Spleen (tissue), 11 donors: Measurements from ENCODE around the gene DUSP2. TPM values are rescaled to one million over a fixed set of nuclear protein-coding genes. Genes with fewer than 3 reads are reported as not detected.
"Not testable (repeated sequence)": the region's sequence is repeated elsewhere in the genome, so short reads cannot be mapped to it uniquely, and the experiment has no call there.

Experiments
- DNase-seq: peaks from one replicate; pipeline ENCODE4 v3.0.0-alpha.2; 2020
- H3K27ac ChIP-seq, 8 donors: fragments of 200-600 bp; sonication (generic) in 7 of 8; 1 replicate in 4 of 8; 2 replicates in 4 of 8; pipeline versions ENCODE4 v1.5.0 to v1.8.0; 2016 to 2021; ENCODE audit warnings: inconsistent platforms in 4 of 8, mild to moderate bottlenecking in 4 of 8, moderate library complexity in 1 of 8
- H3K27me3 ChIP-seq, 7 donors: fragments of 200-600 bp; sonication (generic) in 6 of 7; replicated peaks in 1 of 7; 1 replicate in 4 of 7; 2 replicates in 3 of 7; pipeline versions ENCODE4 v1.5.0 to v1.8.0; 2016 to 2021; ENCODE audit warnings: inconsistent platforms in 3 of 7, mild to moderate bottlenecking in 1 of 7
- H3K36me3 ChIP-seq, 6 donors: fragments of 200-600 bp; sonication (generic) in 5 of 6; 1 replicate in 4 of 6; 2 replicates in 2 of 6; pipeline versions ENCODE4 v1.5.0 to v1.8.0; 2016 to 2021; ENCODE audit warnings: inconsistent platforms in 2 of 6
- H3K4me1 ChIP-seq, 6 donors: fragments of 200-600 bp; sonication (generic) in 5 of 6; 1 replicate in 3 of 6; 2 replicates in 3 of 6; pipeline versions ENCODE4 v1.5.0 to v1.8.0; 2016 to 2021; ENCODE audit warnings: inconsistent platforms in 3 of 6
- H3K4me3 ChIP-seq, 8 donors: fragments of 200-600 bp; sonication (generic) in 7 of 8; 1 replicate in 4 of 8; 2 replicates in 4 of 8; pipeline versions ENCODE4 v1.5.0 to v1.8.0; 2016 to 2021; ENCODE audit warnings: inconsistent platforms in 4 of 8, mild to moderate bottlenecking in 4 of 8, moderate library complexity in 2 of 8
- H3K9me3 ChIP-seq, 8 donors: fragments of 200-600 bp; sonication (generic) in 7 of 8; 1 replicate in 4 of 8; 2 replicates in 4 of 8; pipeline versions ENCODE4 v1.5.0 to v1.8.0; 2016 to 2021; ENCODE audit warnings: inconsistent platforms in 4 of 8
- CTCF ChIP-seq, 11 experiments: fragments of 200-600 bp in 7 of 11; fragments of 450-650 bp in 4 of 11; sonication (generic) in 4 of 11; IDR thresholded peaks in 8 of 11; conservative IDR thresholded peaks in 3 of 11; 1 replicate in 7 of 11; 2 replicates in 4 of 11; pipeline versions ENCODE4 v1.4.0 to v1.8.0; 2016 to 2021; ENCODE audit warnings: antibody characterized with exemption in 11 of 11, inconsistent platforms in 4 of 11, mild to moderate bottlenecking in 1 of 11
- POLR2A ChIP-seq, 3 donors: fragments of 450-650 bp; IDR thresholded peaks; one replicate each; pipeline ENCODE4 v1.5.1; 2017; ENCODE audit warnings: antibody characterized with exemption in 3 of 3, mild to moderate bottlenecking in 1 of 3
- POLR2AphosphoS5 ChIP-seq, 3 donors: sonication (generic); formaldehyde crosslinking; IDR thresholded peaks; one replicate each; pipeline ENCODE4 v1.5.1; 2017; ENCODE audit warnings: antibody characterized with exemption in 3 of 3
- WGBS, 5 donors: extraction: QIAGEN DNeasy Blood & Tissue Kit in 3 of 5; methylation state at CpG; one replicate each; pipeline versions ENCODE4 v1.1.5 to v1.1.7; 2013 to 2018; 5-methylcytosine and 5-hydroxymethylcytosine counted together
- intact Hi-C: fragments of 100-400 bp; cut with DNase I; formaldehyde crosslinking; loops from one replicate; pipeline ENCODE4 v1.15.0; 2023; ENCODE audit warnings: low total_unique reads
- polyA plus RNA-seq, 3 donors: library from polyadenylated mRNA; stranded (reverse); fragments of 200-250 nt; gene quantifications; one replicate each; pipeline ENCODE4 v1.2.1, GENCODE V29; 2013
- total RNA-seq, 7 donors: library from RNA; depleted of rRNA in 3 of 7; stranded (reverse); fragments of >200 nt in 3 of 7; fragmentation: NEBNext Ultra II Directional in 4 of 7; extraction: Animal tissue kit (Norgen Biotek cat#: 25700) in 4 of 7; gene quantifications; one replicate each; pipeline versions ENCODE4 v1.1.0 to v1.2.1, GENCODE V29; 2016 to 2021
- donor health status: healthy with polysubstance abuse.
- donor health status: DM: no; HTN: no; CAD: no; lungs with moderate emphysema.
- donor health status: DM: no; HTN: no; CAD: no.
- donor health status: Bipolar disorder and iron deficiency.
- donor health status: healthy.
- donor health status: DM: no; HTN: no; CAD: no.
- donor health status: DM: yes; HTN: yes; CAD: no.

Gene DUSP2
- total and polyA plus RNA-seq, 10 donors: 24.2 to 88.0 (median 46.3) TPM

DNA sequence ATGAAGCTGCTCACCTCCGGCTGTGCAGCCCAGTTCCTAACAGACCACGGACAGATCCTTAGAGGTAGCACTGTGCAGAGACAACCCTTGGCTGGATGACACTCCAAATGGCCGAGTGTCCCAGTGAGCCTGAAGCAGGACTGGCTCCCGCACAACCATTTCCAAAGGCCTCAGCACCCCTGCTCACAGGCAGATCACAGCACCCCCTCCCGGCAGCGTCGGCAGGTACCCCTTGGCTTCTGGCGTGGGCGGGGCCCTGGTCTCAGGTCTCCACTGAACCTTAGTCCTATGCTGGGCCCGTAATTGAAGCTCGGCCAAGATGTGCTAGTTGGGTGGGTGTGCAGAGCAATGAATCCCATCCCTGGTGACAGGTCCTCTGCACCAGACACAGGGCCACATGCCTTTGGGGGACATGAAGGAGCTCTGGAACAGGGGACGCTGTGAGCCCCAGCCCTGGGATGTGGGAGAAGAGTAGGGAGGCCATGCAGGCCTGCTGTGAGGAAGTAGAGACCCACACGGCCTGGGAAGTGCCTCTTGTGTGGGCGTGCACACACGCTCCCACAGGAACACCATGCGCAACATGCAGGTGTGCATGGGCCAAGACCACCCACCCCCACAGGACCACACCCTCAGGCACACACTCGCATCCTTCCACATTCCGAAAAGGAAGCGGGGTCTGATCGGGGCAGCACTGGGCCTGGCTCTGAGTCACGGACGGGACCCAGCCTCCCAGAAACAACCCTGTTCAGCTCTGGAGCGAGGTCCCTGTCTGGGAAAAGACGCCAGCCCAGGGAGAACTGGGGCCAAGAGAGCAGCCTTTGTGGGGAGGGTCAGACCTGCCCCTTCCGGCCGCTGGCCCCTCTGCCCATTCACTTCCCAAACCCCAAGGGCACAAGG lies 2.8 kb downstream of the DUSP2 start:
- intact Hi-C loops: no loop called here
- Histone ChIP-seq H3K9me3 (no peaks in the 10 kb centered on the region), H3K36me3 (peaks cover 0 to 33% (median 0%) of the 10 kb centered on the region in 6 donors), H3K27ac (peak overlapping the region in 7 of 8 donors; percentile 4 to 95 (median 91)), H3K27me3 (no peaks in the 10 kb centered on the region), H3K4me1 (peaks cover 18 to 86% (median 58%) of the 10 kb centered on the region in 6 donors), H3K4me3 (peak overlapping the region in 6 of 8 donors; percentile 58 to 91 (median 69))
- peak; percentile 84 for DNase-seq
- WGBS, 5 donors: 65 to 82% (median 76%) methylated on average over 15 to 26 of the region's 26 CpGs
- no peak for TF ChIP-seq POLR2A (IDR thresholded peaks at IDR 0.05)
- TF ChIP-seq CTCF (IDR thresholded peaks at IDR 0.05 in 8 of 11, conservative IDR thresholded peaks at IDR 0.05 in 3 of 11): peak in 6 of 11 experiments; percentile 17 to 46 (median 34)
- TF ChIP-seq POLR2AphosphoS5 (IDR thresholded peaks at IDR 0.05): peak; percentile 61 to 77 (median 76)

GRCh38 chr2:96141624-96141967 lies 3.6 kb downstream of the DUSP2 start:
- H3K27me3 ChIP-seq, H3K9me3 ChIP-seq, intact Hi-C loops: not testable (repeated sequence)
- H3K27ac ChIP-seq: peak overlapping the region in 2 of 8 donors; percentile 92 to 95
- H3K36me3 ChIP-seq: peaks cover 0 to 33% (median 0%) of the 10 kb centered on the region in 6 donors
- peaks cover 10 to 78% (median 50%) of the 10 kb centered on the region in 6 donors for H3K4me1 ChIP-seq
- WGBS, 5 donors: 87 to 97% (median 94%) methylated on average over 5 of the region's 5 CpGs
- TF ChIP-seq POLR2A (IDR thresholded peaks at IDR 0.05) (peak in 1 of 3 donors; percentile 7), POLR2AphosphoS5 (IDR thresholded peaks at IDR 0.05) (peak in 1 of 3 donors; percentile 2)
- peak overlapping the region in 3 of 8 donors; percentile 67 to 91 (median 73) for H3K4me3 ChIP-seq
- peak; percentile 35 for DNase-seq

DNA sequence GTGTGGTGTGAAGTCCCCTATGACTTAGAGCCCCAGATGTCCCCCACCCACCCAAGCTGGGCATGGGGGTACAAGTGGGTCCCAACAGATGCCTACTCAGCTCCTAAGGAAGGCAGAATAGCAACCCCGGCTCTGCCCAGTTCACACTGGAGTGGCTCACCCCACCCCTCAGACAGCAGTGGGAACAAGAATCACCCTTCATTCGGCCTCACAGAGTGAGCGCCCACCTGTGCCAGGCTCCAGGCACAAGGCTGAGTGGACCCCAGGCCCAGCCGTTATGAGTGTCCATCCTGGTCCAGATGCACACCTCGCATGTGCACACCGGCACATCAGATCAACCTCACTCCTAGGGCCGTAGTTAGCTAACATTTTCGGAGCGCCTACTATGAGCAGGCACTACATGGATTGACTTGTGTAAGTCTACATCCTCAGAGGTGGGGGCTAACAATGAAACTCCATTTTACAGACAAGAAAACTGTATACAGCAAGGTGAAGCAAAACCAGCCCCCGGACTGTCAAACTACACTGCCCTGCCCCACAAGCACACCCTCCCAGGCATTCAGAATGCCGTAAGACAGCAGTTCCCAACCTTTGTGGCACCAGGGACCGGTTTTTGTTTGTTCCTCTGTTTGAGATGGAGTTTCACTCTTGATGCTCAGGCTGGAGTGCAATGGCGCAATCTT lies 4.2 kb downstream of the DUSP2 start:
- Histone ChIP-seq H3K9me3 (no peaks in the 10 kb centered on the region), H3K27ac (no peak overlapping the region), H3K36me3 (peaks cover 0 to 33% (median 0%) of the 10 kb centered on the region in 6 donors), H3K4me3 (peak overlapping the region in 1 of 8 donors; percentile 91), H3K4me1 (peaks cover 5 to 73% (median 45%) of the 10 kb centered on the region in 6 donors), H3K27me3 (no peaks in the 10 kb centered on the region)
- peak; percentile 70 for DNase-seq
- TF ChIP-seq POLR2AphosphoS5 (IDR thresholded peaks at IDR 0.05) (peak; percentile 57 to 79 (median 60)), CTCF (IDR thresholded peaks at IDR 0.05 in 8 of 11, conservative IDR thresholded peaks at IDR 0.05 in 3 of 11) (no peak)
- WGBS, 5 donors: 88 to 95% (median 89%) methylated on average over 12 to 13 of the region's 13 CpGs
- intact Hi-C loops: no loop called here

GRCh38 chr2:96139181-96139758 lies 6.0 kb downstream of the DUSP2 start:
- Histone ChIP-seq H3K9me3 (no peaks in the 10 kb centered on the region), H3K27me3 (no peaks in the 10 kb centered on the region), H3K4me1 (peaks cover 0 to 57% (median 28%) of the 10 kb centered on the region in 6 donors), H3K27ac (peak overlapping the region in 2 of 8 donors; percentile 4 to 24), H3K4me3 (no peak overlapping the region), H3K36me3 (peaks cover 0 to 32% (median 0%) of the 10 kb centered on the region in 6 donors)
- TF ChIP-seq POLR2AphosphoS5 (IDR thresholded peaks at IDR 0.05) (peak in 2 of 3 donors; percentile 5 to 65), CTCF (IDR thresholded peaks at IDR 0.05 in 8 of 11, conservative IDR thresholded peaks at IDR 0.05 in 3 of 11) (no peak), POLR2A (IDR thresholded peaks at IDR 0.05) (no peak)
- intact Hi-C loops: loop anchor here (2.0 kb wide), 1 partner anchor 38 kb away; no protein-coding TSS in a partner anchor
- WGBS, 5 donors: 76 to 87% (median 80%) methylated on average over 6 to 7 of the region's 7 CpGs
- peak; percentile 53 for DNase-seq
